Posterior vena cava (tissue), 2 donors: ENCODE measurements around the gene RASL10B. TPM values are rescaled to one million over a fixed set of nuclear protein-coding genes. Genes with fewer than 3 reads are reported as not detected.

Experiments
- DNase-seq: peaks from one replicate; pipeline ENCODE4 v3.0.0-alpha.2; 2020; ENCODE audit warnings: low spot score
- intact Hi-C, 2 donors: fragments of 100-400 bp; cut with DNase I; formaldehyde crosslinking; loops; one replicate each; pipeline versions ENCODE4 v1.14.1 to v1.14.2; 2022 to 2023
- total RNA-seq, 2 donors: library from RNA; stranded (reverse); fragmentation: NEBNext Ultra II Directional; extraction: Animal tissue kit (Norgen Biotek cat#: 25700); gene quantifications; one replicate each; pipeline ENCODE4 v1.2.1, GENCODE V29; 2021
- donor health status: DM: yes; HTN: yes; CAD: no.
- donor health status: DM: yes; HTN: yes; CAD: no.

Gene RASL10B
- total RNA-seq, 2 donors from 2014 or later, result 1.1 to 2.3 TPM

- intact Hi-C loops, result no loop called here
- peak; percentile 16 for DNase-seq
Measured at GRCh38 chr17:35784895-35785294, 53.5 kb downstream of the RASL10B start.

- DNase-seq, result peak; percentile 3
- intact Hi-C loops, result no loop called here
Measured at GRCh38 chr17:35786941-35787432, 55.5 kb downstream of the RASL10B start.

- no peak for DNase-seq
- intact Hi-C loops, result no loop called here
Measured at GRCh38 chr17:35788477-35789368, 57.3 kb downstream of the RASL10B start.

- DNase-seq, result no peak
- intact Hi-C loops, result no loop called here
Measured at GRCh38 chr17:35790841-35791240, 59.4 kb downstream of the RASL10B start.

GRCh38 chr17:35791681-35792350 is 60.4 kb downstream of the RASL10B start:
- DNase-seq, result no peak
- intact Hi-C loops, result no loop called here

Other genes starting within 250 kb of the RASL10B start
- gene SLFN12L, start 194.0 kb upstream of the RASL10B start, total RNA-seq, result 1 to 10 TPM; 1.4 to 1.6 TPM
- gene SLFN14, start 170.8 kb upstream of the RASL10B start, total RNA-seq, result not detected
- gene PEX12, start 153.1 kb upstream of the RASL10B start, total RNA-seq, result 1 to 10 TPM; 3.4 to 3.6 TPM
- gene AP2B1, start 144.3 kb upstream of the RASL10B start, total RNA-seq, result 100 to 1,000 TPM; 101 to 105 TPM
- gene GAS2L2, start 21.6 kb downstream of the RASL10B start, total RNA-seq, result not detected
- not detected for gene C17orf50, start 29.2 kb downstream of the RASL10B start, total RNA-seq
- 10 to 100 TPM in 1 of 2 donors, 1 to 10 TPM in 1; 8.8 to 18.2 TPM for gene MMP28, start 64.0 kb downstream of the RASL10B start, total RNA-seq
- 100 to 1,000 TPM; 121 to 129 TPM for gene TAF15, start 77.8 kb downstream of the RASL10B start, total RNA-seq
- not detected for gene HEATR9, start 137.3 kb downstream of the RASL10B start, total RNA-seq
- gene CCL5, start 148.7 kb downstream of the RASL10B start, total RNA-seq, result 1 to 10 TPM; 2.1 to 3.2 TPM
- not detected for gene RDM1, start 199.1 kb downstream of the RASL10B start, total RNA-seq
- not detected for gene LYZL6, start 212.1 kb downstream of the RASL10B start, total RNA-seq
- gene CCL16, start 249.9 kb downstream of the RASL10B start, total RNA-seq, result under 1 TPM in 1 of 2 donors, not detected in 1; 0.69 TPM